Parathyroid adenoma (tissue), 2 donors: ENCODE measurements around the gene ASTN2.
A peak's percentile ranks its signal among the peaks of the same experiment; 100 is the strongest.

Source experiments
- H2AFZ ChIP-seq: fragments of 300-600 bp; sonication (generic); one replicate; pipeline ENCODE4 v1.7.0; 2017; ENCODE audit warnings: antibody characterized with exemption, mild to moderate bottlenecking
- H3K27ac ChIP-seq: fragments of 300-600 bp; sonication (generic); one replicate; pipeline ENCODE4 v1.7.0; 2017
- H3K27me3 ChIP-seq: fragments of 300-600 bp; sonication (generic); one replicate; pipeline ENCODE4 v1.7.0; 2017; ENCODE audit warnings: low read length; ENCODE audit not compliant: control insufficient read depth, insufficient read depth
- H3K36me3 ChIP-seq: fragments of 300-600 bp; sonication (generic); one replicate; pipeline ENCODE4 v1.7.0; 2017; ENCODE audit warnings: low read length; ENCODE audit not compliant: control insufficient read depth, insufficient read depth
- H3K4me1 ChIP-seq: fragments of 300-600 bp; sonication (generic); one replicate; pipeline ENCODE4 v1.7.0; 2017; ENCODE audit warnings: control low read depth
- H3K4me2 ChIP-seq: fragments of 300-600 bp; sonication (generic); one replicate; pipeline ENCODE4 v1.7.0; 2017; ENCODE audit warnings: low read length
- H3K4me3 ChIP-seq: fragments of 300-600 bp; sonication (generic); one replicate; pipeline ENCODE4 v1.7.0; 2017; ENCODE audit warnings: low read depth, low read length
- H3K79me2 ChIP-seq: fragments of 300-600 bp; sonication (generic); one replicate; pipeline ENCODE4 v1.7.0; 2017; ENCODE audit warnings: control low read depth
- H3K9ac ChIP-seq: fragments of 300-600 bp; sonication (generic); one replicate; pipeline ENCODE4 v1.7.0; 2017; ENCODE audit warnings: mild to moderate bottlenecking
- H3K9me3 ChIP-seq: fragments of 300-600 bp; sonication (generic); one replicate; pipeline ENCODE4 v1.7.0; 2017; ENCODE audit warnings: low read length; ENCODE audit not compliant: control insufficient read depth
- CTCF ChIP-seq: fragments of 300-600 bp; sonication (generic); IDR thresholded peaks from one replicate; pipeline ENCODE4 v1.7.0; 2017; ENCODE audit warnings: antibody characterized with exemption, mild to moderate bottlenecking
- donor health status: primary hyperparathyroidism.

The ASTN2 gene

GRCh38 chr9:116671605-116672004 lies 743.3 kb downstream of the ASTN2 start:
- H3K4me3 ChIP-seq: no peak overlapping the region
- H3K9ac ChIP-seq: no peak overlapping the region
- no peaks in the 10 kb centered on the region for H3K27me3 ChIP-seq
- H3K27ac ChIP-seq: no peak overlapping the region
- H3K9me3 ChIP-seq: no peaks in the 10 kb centered on the region
- no peak overlapping the region for H2AFZ ChIP-seq
- H3K4me2 ChIP-seq: no peak overlapping the region
- H3K4me1 ChIP-seq: no peaks in the 10 kb centered on the region
- H3K79me2 ChIP-seq: no peaks in the 10 kb centered on the region
- no peaks in the 10 kb centered on the region for H3K36me3 ChIP-seq
- no peak for TF ChIP-seq CTCF

DNA sequence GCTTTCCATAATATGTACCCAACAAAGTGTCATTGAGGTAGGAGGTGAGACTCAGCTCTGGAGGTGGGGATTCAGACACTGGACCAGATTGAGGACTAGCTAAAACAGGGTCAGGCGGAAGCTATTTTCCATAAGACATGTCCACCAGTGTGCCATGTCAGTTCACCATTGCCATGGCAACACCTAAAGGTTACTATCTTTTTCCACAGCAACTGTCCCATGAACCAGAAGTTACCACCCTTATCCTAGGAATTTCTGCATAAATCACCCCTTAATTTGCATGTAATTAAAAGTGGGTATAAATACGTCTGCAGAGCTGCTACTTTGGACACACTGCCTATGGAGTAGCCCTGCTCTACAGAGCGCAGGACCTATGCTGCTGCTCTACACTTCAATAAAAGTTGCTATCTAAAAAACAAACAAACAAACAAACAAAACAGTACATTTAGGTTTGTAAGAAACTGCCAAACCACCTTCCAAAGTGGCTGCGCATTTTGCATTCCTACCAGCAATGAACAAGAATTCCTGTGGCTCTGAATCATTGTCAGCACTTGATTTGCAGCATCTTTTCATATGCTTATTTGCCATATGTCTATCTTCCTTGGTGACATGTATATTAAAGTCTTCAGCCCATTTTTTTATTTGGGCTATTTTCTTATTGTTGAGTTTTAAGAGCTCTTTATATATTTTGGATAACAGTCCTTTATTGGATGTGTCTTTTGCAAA lies 745.7 kb downstream of the ASTN2 start:
- H3K27me3 ChIP-seq: no peaks in the 10 kb centered on the region
- H3K27ac ChIP-seq: no peak overlapping the region
- no peaks in the 10 kb centered on the region for H3K9me3 ChIP-seq
- no peak overlapping the region for H3K9ac ChIP-seq
- no peaks in the 10 kb centered on the region for H3K36me3 ChIP-seq
- H3K4me3 ChIP-seq: no peak overlapping the region
- H3K4me1 ChIP-seq: no peaks in the 10 kb centered on the region
- H3K4me2 ChIP-seq: no peak overlapping the region
- H2AFZ ChIP-seq: no peak overlapping the region
- no peaks in the 10 kb centered on the region for H3K79me2 ChIP-seq
- TF ChIP-seq CTCF: no peak

DNA sequence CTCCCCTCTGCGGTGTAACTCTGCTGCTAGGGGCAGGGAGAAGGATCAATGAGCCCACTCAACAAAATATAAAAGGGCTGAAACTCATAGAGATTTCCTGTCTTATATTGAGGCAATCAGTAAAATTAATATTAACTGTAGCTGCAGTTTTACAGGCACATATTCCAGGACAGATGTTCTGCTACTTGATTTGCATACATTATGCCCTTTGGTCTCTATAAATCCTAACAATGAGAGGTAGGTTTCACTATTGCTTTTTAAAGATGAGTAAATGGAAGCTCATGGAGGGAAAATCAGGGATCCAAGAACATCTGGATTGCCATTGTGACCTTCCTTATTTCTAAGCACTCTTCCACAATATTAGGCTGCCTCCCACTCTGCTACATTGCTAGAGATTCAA lies 751.3 kb downstream of the ASTN2 start:
- no peaks in the 10 kb centered on the region for H3K9me3 ChIP-seq
- H3K79me2 ChIP-seq: no peaks in the 10 kb centered on the region
- no peaks in the 10 kb centered on the region for H3K27me3 ChIP-seq
- no peak overlapping the region for H3K4me2 ChIP-seq
- TF ChIP-seq CTCF: no peak
- H3K36me3 ChIP-seq: no peaks in the 10 kb centered on the region
- H3K9ac ChIP-seq: no peak overlapping the region
- H3K4me1 ChIP-seq: no peaks in the 10 kb centered on the region
- H3K27ac ChIP-seq: peak overlapping the region; percentile 57
- H3K4me3 ChIP-seq: no peak overlapping the region
- no peak overlapping the region for H2AFZ ChIP-seq

DNA sequence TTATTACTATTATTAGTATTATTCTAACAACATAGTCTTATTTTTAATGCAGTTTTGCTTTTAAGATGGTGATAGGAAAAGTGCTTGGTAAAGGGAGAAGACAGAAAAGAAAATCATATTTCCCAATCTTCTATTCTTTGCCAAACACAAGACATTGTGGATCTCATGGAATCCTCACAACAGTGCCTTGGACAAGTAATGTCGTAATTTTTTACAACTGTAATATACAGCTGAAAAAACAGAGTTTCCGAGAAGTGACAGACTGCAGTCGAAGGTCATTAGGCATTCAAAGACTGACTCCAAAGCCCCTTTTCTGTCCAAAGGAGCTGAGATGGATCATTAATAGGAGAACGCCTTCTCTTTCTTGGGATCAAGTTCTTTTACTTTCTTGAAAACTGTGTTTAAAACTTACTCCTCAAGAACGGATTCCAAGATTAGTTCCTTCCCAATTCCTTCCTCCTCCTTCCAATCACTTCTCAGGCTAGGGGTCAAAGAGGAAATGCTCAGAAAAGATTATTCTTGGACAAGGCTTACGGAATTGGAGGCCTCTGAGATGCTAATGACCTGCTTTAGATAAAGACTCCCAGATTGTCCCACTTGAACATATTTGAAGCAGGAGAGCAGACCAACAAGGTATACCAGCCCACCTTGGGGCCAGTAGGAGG lies 752.1 kb downstream of the ASTN2 start:
- no peaks in the 10 kb centered on the region for H3K4me1 ChIP-seq
- no peaks in the 10 kb centered on the region for H3K36me3 ChIP-seq
- H3K4me3 ChIP-seq: no peak overlapping the region
- H3K79me2 ChIP-seq: no peaks in the 10 kb centered on the region
- H3K9me3 ChIP-seq: no peaks in the 10 kb centered on the region
- TF ChIP-seq CTCF: no peak
- no peak overlapping the region for H3K4me2 ChIP-seq
- no peaks in the 10 kb centered on the region for H3K27me3 ChIP-seq
- no peak overlapping the region for H3K9ac ChIP-seq
- H3K27ac ChIP-seq: peak overlapping the region; percentile 57
- H2AFZ ChIP-seq: no peak overlapping the region
